SU-DHL-6 (cell line): Measurements from ENCODE around the gene GIPR.

ENCODE experiments used
- CTCF ChIP-seq: fragments of 200-600 bp; sonication (generic); IDR thresholded peaks from one replicate; pipeline ENCODE4 v1.5.1; 2017; ENCODE audit warnings: antibody characterized with exemption, mild to moderate bottlenecking, low read length, moderate library complexity; ENCODE audit not compliant: insufficient read depth, poor library complexity, severe bottlenecking
- EZH2phosphoT487 ChIP-seq: fragments of 200-600 bp; sonication (generic), shearing (Covaris generic); conservative IDR thresholded peaks from 2 replicates; pipeline ENCODE4 v1.6.1; 2018; ENCODE audit warnings: mild to moderate bottlenecking, antibody characterized with exemption, low read length, moderate library complexity, mixed read lengths

- TF ChIP-seq CTCF (no peak), EZH2phosphoT487 (no peak)
These were observed 48.5 kb downstream of the GIPR start for GRCh38 chr19:45716359-45717130.
